Measurements from ENCODE around the gene SLC38A1.

Gene SLC38A1

GRCh38 chr12:46159309-46159901, 109.4 kb downstream of the SLC38A1 start:
- Mint-ChIP-seq H3K27ac (no peak overlapping the region), H3K9me3 (no peaks in the 10 kb centered on the region), H3K4me1 (ENCODE audit: low read depth in 2 of 2) (no peaks in the 10 kb centered on the region), H3K4me3 (no peak overlapping the region), H3K36me3 (ENCODE audit: insufficient read depth) (no peaks in the 10 kb centered on the region), H3K27me3 (no peaks in the 10 kb centered on the region)
- DNase-seq: no peak
- no peak for ATAC-seq (replicated peaks)

- no peaks in the 10 kb centered on the region for H3K27me3 Mint-ChIP-seq
- no peak for ATAC-seq (replicated peaks)
- no peaks in the 10 kb centered on the region for H3K9me3 Mint-ChIP-seq
- no peak for DNase-seq
- no peak overlapping the region for H3K27ac Mint-ChIP-seq
- H3K36me3 Mint-ChIP-seq (ENCODE audit: insufficient read depth): no peaks in the 10 kb centered on the region
- no peaks in the 10 kb centered on the region for H3K4me1 Mint-ChIP-seq (ENCODE audit: low read depth in 2 of 2)
- no peak overlapping the region for H3K4me3 Mint-ChIP-seq
Observed at GRCh38 chr12:46158501-46158900, 110.3 kb downstream of the SLC38A1 start.

GRCh38 chr12:46154221-46154985, 114.4 kb downstream of the SLC38A1 start:
- H3K27me3 Mint-ChIP-seq: peaks cover 7 to 21% of the 10 kb centered on the region in 2 donors
- DNase-seq (no peak), ATAC-seq (replicated peaks) (no peak)
- H3K27ac Mint-ChIP-seq: no peak overlapping the region
- H3K9me3 Mint-ChIP-seq: no peaks in the 10 kb centered on the region
- H3K36me3 Mint-ChIP-seq (ENCODE audit: insufficient read depth): no peaks in the 10 kb centered on the region
- no peaks in the 10 kb centered on the region for H3K4me1 Mint-ChIP-seq (ENCODE audit: low read depth in 2 of 2)
- no peak overlapping the region for H3K4me3 Mint-ChIP-seq

DNA sequence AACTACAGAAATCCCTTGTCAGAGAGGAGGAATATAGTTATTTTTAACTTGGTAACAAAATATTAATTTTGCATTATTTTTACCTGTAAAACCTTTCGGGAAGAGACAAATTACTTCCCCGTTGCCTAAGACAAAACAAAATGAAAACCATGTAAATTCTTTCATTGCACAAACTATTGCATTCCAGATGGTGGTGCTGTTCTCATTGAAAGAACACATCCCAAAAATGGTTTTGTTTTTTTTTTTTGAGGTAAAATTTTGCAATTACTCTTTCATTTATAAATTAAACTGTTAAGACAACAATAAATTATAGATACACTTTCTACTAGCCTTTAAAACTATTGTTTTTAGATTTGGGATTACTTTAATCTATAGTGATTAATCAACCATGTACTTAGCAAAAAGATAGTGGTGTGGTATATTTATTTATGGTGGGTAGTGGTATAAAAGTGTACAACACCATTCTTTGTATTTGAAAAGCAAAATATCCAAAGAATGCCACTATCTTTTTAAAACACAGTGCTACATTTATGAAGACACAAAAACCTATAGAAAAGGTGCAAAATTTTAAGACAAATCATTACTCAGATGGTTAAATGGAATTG, 115.5 kb downstream of the SLC38A1 start:
- peak; percentile 39 for ATAC-seq (replicated peaks)
- H3K9me3 Mint-ChIP-seq: no peaks in the 10 kb centered on the region
- H3K4me3 Mint-ChIP-seq: no peak overlapping the region
- no peak for DNase-seq
- no peaks in the 10 kb centered on the region for H3K36me3 Mint-ChIP-seq (ENCODE audit: insufficient read depth)
- H3K4me1 Mint-ChIP-seq (ENCODE audit: low read depth in 2 of 2): peaks cover 0 to 4% of the 10 kb centered on the region in 2 donors
- peaks cover 16 to 30% of the 10 kb centered on the region in 2 donors for H3K27me3 Mint-ChIP-seq
- H3K27ac Mint-ChIP-seq: no peak overlapping the region

- Mint-ChIP-seq H3K9me3 (no peaks in the 10 kb centered on the region), H3K27ac (no peak overlapping the region), H3K4me1 (ENCODE audit: low read depth in 2 of 2) (peaks cover 0 to 4% of the 10 kb centered on the region in 2 donors), H3K36me3 (ENCODE audit: insufficient read depth) (no peaks in the 10 kb centered on the region), H3K27me3 (peaks cover 25 to 39% of the 10 kb centered on the region in 2 donors), H3K4me3 (no peak overlapping the region)
- ATAC-seq (replicated peaks): no peak
- DNase-seq: no peak
Observed at GRCh38 chr12:46152456-46152855, 116.4 kb downstream of the SLC38A1 start.

DNA sequence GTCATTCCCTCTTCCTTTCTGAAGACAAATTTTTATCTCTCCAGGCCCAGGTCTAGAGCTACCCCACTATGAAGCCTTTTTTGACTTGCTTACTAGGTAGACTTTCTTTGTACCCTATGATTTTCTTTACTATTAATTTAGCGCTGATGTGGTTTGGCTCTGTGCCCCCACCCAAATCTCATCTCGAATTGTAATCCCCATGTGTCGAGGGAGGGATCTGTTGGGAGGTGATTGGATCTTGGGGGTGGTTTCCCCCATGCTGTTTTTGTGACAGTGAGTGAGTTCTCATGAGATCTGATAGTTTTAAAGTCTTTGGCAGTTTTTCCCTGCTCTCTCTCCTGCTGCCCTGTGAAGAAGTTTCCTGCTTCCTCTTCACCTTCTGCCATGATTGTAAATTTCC, 118.1 kb downstream of the SLC38A1 start:
- Mint-ChIP-seq H3K9me3 (no peaks in the 10 kb centered on the region), H3K36me3 (ENCODE audit: insufficient read depth) (no peaks in the 10 kb centered on the region), H3K4me3 (no peak overlapping the region), H3K4me1 (ENCODE audit: low read depth in 2 of 2) (peaks cover 0 to 4% of the 10 kb centered on the region in 2 donors), H3K27ac (no peak overlapping the region), H3K27me3 (peaks cover 30 to 57% of the 10 kb centered on the region in 2 donors)
- DNase-seq: no peak
- no peak for ATAC-seq (replicated peaks)

GRCh38 chr12:46149905-46150304, 118.9 kb downstream of the SLC38A1 start:
- ATAC-seq (replicated peaks): no peak
- no peak for DNase-seq
- Mint-ChIP-seq H3K9me3 (no peaks in the 10 kb centered on the region), H3K36me3 (ENCODE audit: insufficient read depth) (no peaks in the 10 kb centered on the region), H3K4me3 (no peak overlapping the region), H3K4me1 (ENCODE audit: low read depth in 2 of 2) (peaks cover 0 to 4% of the 10 kb centered on the region in 2 donors), H3K27ac (no peak overlapping the region), H3K27me3 (peaks cover 30 to 59% of the 10 kb centered on the region in 2 donors)

DNA sequence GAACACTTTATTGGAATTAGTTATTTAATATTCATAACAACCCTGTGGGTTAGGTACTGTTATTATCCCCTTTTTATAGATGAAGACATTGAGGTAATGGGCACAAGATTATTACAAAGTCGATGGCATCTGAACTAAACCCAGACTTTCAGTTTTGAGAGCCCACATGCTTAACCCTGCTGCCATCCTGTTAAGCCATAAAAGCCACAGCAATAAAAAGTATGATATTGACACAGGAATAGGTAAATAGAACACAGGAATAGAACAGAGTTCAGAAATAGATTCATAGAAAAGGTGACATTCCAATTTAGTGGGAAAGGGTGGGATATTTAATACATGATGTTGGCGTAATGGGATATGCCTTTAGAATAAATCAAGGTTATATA, 119.8 kb downstream of the SLC38A1 start:
- no peak overlapping the region for H3K27ac Mint-ChIP-seq

GRCh38 chr12:46148327-46149078, 120.3 kb downstream of the SLC38A1 start:
- ATAC-seq (replicated peaks) (no peak), DNase-seq (no peak)
- Mint-ChIP-seq H3K9me3 (no peaks in the 10 kb centered on the region), H3K4me3 (no peak overlapping the region), H3K4me1 (ENCODE audit: low read depth in 2 of 2) (peaks cover 0 to 4% of the 10 kb centered on the region in 2 donors), H3K27me3 (peaks cover 30 to 70% of the 10 kb centered on the region in 2 donors), H3K27ac (no peak overlapping the region), H3K36me3 (ENCODE audit: insufficient read depth) (no peaks in the 10 kb centered on the region)

More for the DNA sequence above, 119.8 kb downstream of the SLC38A1 start:
- ATAC-seq (replicated peaks) (peak; percentile 48), DNase-seq (no peak)
- H3K36me3 Mint-ChIP-seq (ENCODE audit: insufficient read depth): no peaks in the 10 kb centered on the region
- no peaks in the 10 kb centered on the region for H3K9me3 Mint-ChIP-seq
- peaks cover 0 to 4% of the 10 kb centered on the region in 2 donors for H3K4me1 Mint-ChIP-seq (ENCODE audit: low read depth in 2 of 2)
- no peak overlapping the region for H3K4me3 Mint-ChIP-seq
- peaks cover 30 to 65% of the 10 kb centered on the region in 2 donors for H3K27me3 Mint-ChIP-seq

DNA sequence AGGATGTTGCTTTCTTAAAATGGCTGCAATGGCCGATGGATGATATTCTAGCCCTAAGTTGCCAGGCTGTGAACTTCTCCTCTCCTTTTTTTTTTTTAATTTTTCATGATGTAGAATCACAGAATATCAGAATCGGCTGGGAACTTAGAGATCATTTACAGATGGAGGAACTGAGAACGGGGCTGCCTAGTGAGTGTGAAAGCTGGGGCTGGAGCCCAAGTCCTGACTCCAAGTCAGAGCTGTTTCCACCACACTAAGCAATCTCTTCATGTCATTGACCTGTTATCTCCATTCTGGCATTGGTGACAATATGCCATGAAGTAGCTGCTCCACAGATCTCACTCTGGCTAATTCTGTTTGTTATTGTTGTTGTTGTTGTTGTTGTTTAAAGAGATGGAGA, 121.7 kb downstream of the SLC38A1 start:
- Mint-ChIP-seq H3K4me3 (no peak overlapping the region), H3K36me3 (ENCODE audit: insufficient read depth) (no peaks in the 10 kb centered on the region), H3K4me1 (ENCODE audit: low read depth in 2 of 2) (peaks cover 0 to 4% of the 10 kb centered on the region in 2 donors), H3K9me3 (no peaks in the 10 kb centered on the region), H3K27ac (no peak overlapping the region), H3K27me3 (peaks cover 37 to 73% of the 10 kb centered on the region in 2 donors)
- ATAC-seq (replicated peaks) (no peak), DNase-seq (no peak)

DNA sequence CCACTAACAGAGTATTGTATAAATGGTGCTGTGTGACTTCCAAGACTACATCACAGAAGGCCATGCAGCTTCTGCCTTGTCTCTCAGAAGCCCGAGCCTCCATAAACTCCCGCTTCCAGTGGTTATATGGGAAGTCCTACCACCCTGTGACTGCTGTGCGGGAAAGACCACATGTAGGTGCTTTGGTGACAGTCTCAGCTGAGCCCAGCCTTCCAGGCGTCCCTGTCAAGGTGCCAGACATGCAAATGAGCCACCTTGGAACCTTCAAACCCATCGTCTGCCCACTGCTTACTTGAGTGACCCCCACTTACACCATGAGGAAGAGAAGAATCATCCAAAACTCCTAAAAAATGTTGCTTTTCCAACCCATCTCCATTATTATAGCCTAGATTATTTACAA, 123.0 kb downstream of the SLC38A1 start:
- H3K27ac Mint-ChIP-seq: no peak overlapping the region
- H3K36me3 Mint-ChIP-seq (ENCODE audit: insufficient read depth): no peaks in the 10 kb centered on the region
- no peaks in the 10 kb centered on the region for H3K9me3 Mint-ChIP-seq
- no peak overlapping the region for H3K4me3 Mint-ChIP-seq
- DNase-seq (no peak), ATAC-seq (replicated peaks) (no peak)
- peaks cover 0 to 4% of the 10 kb centered on the region in 2 donors for H3K4me1 Mint-ChIP-seq (ENCODE audit: low read depth in 2 of 2)
- peaks cover 37 to 66% of the 10 kb centered on the region in 2 donors for H3K27me3 Mint-ChIP-seq

DNA sequence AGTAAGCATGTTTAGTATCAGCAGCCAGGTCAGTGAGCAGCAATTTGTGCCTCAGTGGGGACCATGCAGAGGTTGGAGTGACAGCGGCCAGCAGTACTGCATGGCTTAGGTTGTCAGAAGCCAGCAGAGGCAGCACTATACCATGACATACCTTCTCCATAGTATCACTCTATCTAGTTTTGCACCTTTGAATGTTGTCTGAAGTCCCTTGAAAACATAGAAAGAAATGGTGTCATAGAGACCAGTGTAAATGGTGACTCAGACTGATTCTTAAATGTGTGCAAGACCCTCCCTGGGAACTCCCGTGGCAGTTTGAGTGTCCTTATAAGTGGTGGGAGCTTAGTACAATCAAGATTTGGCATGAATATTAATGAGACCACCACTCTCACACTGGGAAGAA, 124.4 kb downstream of the SLC38A1 start:
- H3K9me3 Mint-ChIP-seq: no peaks in the 10 kb centered on the region
- H3K4me3 Mint-ChIP-seq: no peak overlapping the region
- no peaks in the 10 kb centered on the region for H3K36me3 Mint-ChIP-seq (ENCODE audit: insufficient read depth)
- ATAC-seq (replicated peaks) (no peak), DNase-seq (no peak)
- H3K27ac Mint-ChIP-seq: no peak overlapping the region
- H3K27me3 Mint-ChIP-seq: peaks cover 37 to 58% of the 10 kb centered on the region in 2 donors
- peaks cover 0 to 4% of the 10 kb centered on the region in 2 donors for H3K4me1 Mint-ChIP-seq (ENCODE audit: low read depth in 2 of 2)

DNA sequence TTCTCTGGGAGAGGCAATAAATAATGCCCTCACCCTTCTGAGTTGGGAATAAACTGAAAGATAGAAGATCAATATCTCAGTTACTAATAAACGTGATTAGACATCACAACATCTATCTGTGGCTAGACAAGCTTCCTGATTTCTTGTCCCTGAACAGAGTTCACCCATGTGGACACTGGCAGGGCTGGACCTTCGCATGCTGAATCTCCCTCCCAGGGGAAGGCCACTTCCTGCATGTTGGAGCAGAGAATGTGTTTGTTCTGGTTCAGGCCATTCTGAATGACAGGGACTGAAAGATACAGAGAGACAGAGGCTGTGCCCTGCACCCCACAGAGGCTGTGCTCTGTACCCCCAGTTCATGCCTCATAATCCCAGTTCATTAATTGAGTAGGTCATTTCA, 132.6 kb downstream of the SLC38A1 start:
- Mint-ChIP-seq H3K27me3 (peaks cover 2 to 10% of the 10 kb centered on the region in 2 donors), H3K4me1 (ENCODE audit: low read depth in 2 of 2) (no peaks in the 10 kb centered on the region), H3K9me3 (no peaks in the 10 kb centered on the region), H3K36me3 (ENCODE audit: insufficient read depth) (no peaks in the 10 kb centered on the region), H3K27ac (no peak overlapping the region), H3K4me3 (no peak overlapping the region)
- no peak for DNase-seq
- no peak for ATAC-seq (replicated peaks)
